Measurements from ENCODE around the gene ST6GAL1.

DNA sequence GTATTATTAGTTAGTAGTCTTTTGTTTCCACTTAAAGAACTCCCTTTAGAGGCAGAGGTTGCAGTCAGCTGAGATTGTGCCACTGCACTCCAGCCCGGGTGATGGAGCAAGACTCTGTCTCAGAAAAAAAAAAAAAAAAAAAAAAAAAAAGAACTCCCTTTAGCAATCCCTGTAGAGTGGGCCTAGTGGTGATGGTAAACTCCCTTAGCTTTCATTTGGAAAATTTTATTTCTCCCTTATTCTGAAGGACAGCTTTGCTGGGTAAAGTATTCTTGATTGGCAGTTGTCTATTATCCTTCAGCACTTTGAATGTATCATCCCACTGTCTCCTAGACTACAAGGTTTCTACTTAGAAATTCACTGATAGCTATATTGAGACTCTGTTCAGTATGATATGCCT lies 163.0 kb downstream of the ST6GAL1 start:
- no peak for TF ChIP-seq ZNF274 (IDR thresholded peaks at IDR 0.05; ENCODE audit: low read depth, low read length)
- TF ChIP-seq YY1 (IDR thresholded peaks at IDR 0.05; ENCODE audit: insufficient read depth, insufficient read length) = no peak
